HCT116 (cell line): ENCODE data around the gene ABCA6. TPM values are rescaled to one million over a fixed set of nuclear protein-coding genes. Genes with fewer than 3 reads are reported as not detected.

Source experiments
- ATAC-seq: fragments of 200-7000 bp; cut with Tn5 transposase; 2 replicates; pipeline ENCODE4 v1.9.1; 2020; ENCODE audit warnings: mild to moderate bottlenecking, moderate library complexity
- BruUV-seq: library from RNA; stranded (reverse); fragments of 400-500 nt; replicated peaks from 2 replicates; lab custom pipeline; 2021; lab: Mats Ljungman, UMichigan
- CTCF ChIA-PET: fragments of 300-600 bp; sonication (Branson Sonifier 250); formaldehyde crosslinking; loops from one replicate; lab custom pipeline; 2021; ENCODE audit warnings: antibody characterized with exemption; lab: Charles Lee
- POLR2A ChIA-PET: fragments of 300-600, 350-600 bp; sonication (Branson Sonifier 250); formaldehyde crosslinking; loops from one replicate; lab custom pipeline; 2021; ENCODE audit warnings: antibody characterized with exemption; lab: Charles Lee
- RAD21 ChIA-PET, 2 experiments: fragments of 300-600 bp; sonication (Branson Sonifier 250); formaldehyde crosslinking; loops; one replicate each; lab custom pipeline; 2023; ENCODE audit warnings: low total read pairs in 2 of 2; ENCODE audit not compliant: uncharacterized antibody in 2 of 2, unreplicated experiment in 2 of 2, low non-redundant PET in 1 of 2; lab: Charles Lee
- DNase-seq: peaks from one replicate; pipeline ENCODE4 v3.0.0-alpha.2; 2010; ENCODE audit warnings: low read depth, low spot score
- H2AFZ ChIP-seq: fragments of 200-600 bp; shearing (Covaris generic), sonication (generic); 2 replicates; pipeline ENCODE4 v1.6.1; 2017; ENCODE audit warnings: low read depth, mixed run types, mixed read lengths, antibody characterized with exemption, low read length; ENCODE audit not compliant: poor library complexity, severe bottlenecking
- H3K27ac ChIP-seq: 2 replicates; pipeline ENCODE4 v1.5.1; 2012; ENCODE audit warnings: low read depth, low read length
- H3K27me3 ChIP-seq: fragments of 200-600 bp; sonication (generic); 2 replicates; pipeline ENCODE4 v1.6.1; 2016; ENCODE audit warnings: mixed run types, low read length, mixed read lengths; ENCODE audit not compliant: insufficient read depth
- H3K36me3 ChIP-seq, 2 experiments: fragments of 200-500 bp in 1 of 2; fragments of 200-600 bp in 1 of 2; sonication (Bioruptor generic) in 1 of 2; sonication (generic) in 1 of 2; 2 replicates each; pipeline versions ENCODE4 v1.5.1 to v1.6.1; 2014 to 2016; ENCODE audit warnings: low read length in 2 of 2, inconsistent platforms in 1 of 2, mixed read lengths in 1 of 2, mixed run types in 1 of 2; ENCODE audit not compliant: insufficient read depth in 2 of 2, control insufficient read depth in 1 of 2
- H3K4me1 ChIP-seq, 2 experiments: fragments of 200-600 bp in 1 of 2; sonication (generic) in 1 of 2; 2 replicates each; pipeline versions ENCODE4 v1.5.1 to v1.6.1; 2012 to 2017; ENCODE audit warnings: low read length in 2 of 2, inconsistent platforms in 1 of 2, mild to moderate bottlenecking in 1 of 2, mixed read lengths in 1 of 2, mixed run types in 1 of 2, moderate library complexity in 1 of 2; ENCODE audit not compliant: insufficient read depth in 2 of 2, control insufficient read depth in 1 of 2
- H3K4me2 ChIP-seq: fragments of 200-600 bp; sonication (generic); 2 replicates; pipeline ENCODE4 v1.6.1; 2017; ENCODE audit warnings: mixed run types, low read length, mixed read lengths
- H3K4me3 ChIP-seq, 2 experiments: fragments of 200-600 bp in 1 of 2; sonication (generic) in 1 of 2; replicated peaks in 1 of 2; 2 replicates each; pipeline ENCODE4 v1.5.1; 2011 to 2016; ENCODE audit warnings: low read length in 2 of 2, control low read depth in 1 of 2, low read depth in 1 of 2, mild to moderate bottlenecking in 1 of 2, mixed read lengths in 1 of 2, mixed run types in 1 of 2
- H3K79me2 ChIP-seq: fragments of 200-600 bp; sonication (generic); 2 replicates; pipeline ENCODE4 v1.6.1; 2017; ENCODE audit warnings: mild to moderate bottlenecking, mixed run types, low read length, moderate library complexity, mixed read lengths; ENCODE audit not compliant: insufficient read depth
- H3K9ac ChIP-seq: fragments of 200-600 bp; sonication (generic); 2 replicates; pipeline ENCODE4 v1.6.1; 2016; ENCODE audit warnings: low read length, mixed read lengths
- H3K9me2 ChIP-seq: fragments of 200-600 bp; sonication (generic), shearing (Covaris generic); 2 replicates; pipeline ENCODE4 v1.6.1; 2017; ENCODE audit warnings: mixed run types, mild to moderate bottlenecking, moderate library complexity; ENCODE audit not compliant: insufficient read depth
- H3K9me3 ChIP-seq, 2 experiments: fragments of 200-500 bp in 1 of 2; fragments of 200-600 bp in 1 of 2; sonication (Bioruptor generic) in 1 of 2; sonication (generic) in 1 of 2; 2 replicates each; pipeline ENCODE4 v1.6.1; 2014 to 2017; ENCODE audit warnings: low read length in 2 of 2, mixed read lengths in 2 of 2, inconsistent platforms in 1 of 2, low read depth in 1 of 2, mild to moderate bottlenecking in 1 of 2, mixed run types in 1 of 2, moderate library complexity in 1 of 2; ENCODE audit not compliant: control insufficient read depth in 1 of 2, insufficient read depth in 1 of 2
- H4K20me1 ChIP-seq: fragments of 200-600 bp; sonication (generic), shearing (Covaris generic); 2 replicates; pipeline ENCODE4 v1.6.1; 2017; ENCODE audit warnings: mixed run types, mild to moderate bottlenecking, moderate library complexity; ENCODE audit not compliant: insufficient read depth
- CEBPB ChIP-seq: IDR thresholded peaks from 2 replicates; pipeline ENCODE4 v1.6.1; 2012; ENCODE audit warnings: low read depth
- EGR1 ChIP-seq: IDR thresholded peaks from 2 replicates; pipeline ENCODE4 v1.6.1; 2012; ENCODE audit warnings: low read depth
- EZH2 ChIP-seq: fragments of 200-600 bp; sonication (generic); IDR thresholded peaks from 2 replicates; pipeline ENCODE4 v1.6.1; 2017; ENCODE audit warnings: antibody characterized with exemption, mixed run types
- EZH2phosphoT487 ChIP-seq: fragments of 200-600 bp; IDR thresholded peaks from 2 replicates; pipeline ENCODE4 v1.6.1; 2018; ENCODE audit warnings: antibody characterized with exemption, borderline replicate concordance
- FOSL1 ChIP-seq: IDR thresholded peaks from 2 replicates; pipeline ENCODE4 v1.6.1; 2012; ENCODE audit warnings: low read depth
- JUND ChIP-seq: IDR thresholded peaks from 2 replicates; pipeline ENCODE4 v1.6.1; 2012
- POLR2A ChIP-seq: IDR thresholded peaks from 2 replicates; pipeline ENCODE4 v1.7.0; 2011; ENCODE audit warnings: borderline replicate concordance; ENCODE audit not compliant: insufficient read depth, insufficient read length; ENCODE audit errors: extremely low read depth
- POLR2AphosphoS5 ChIP-seq: IDR thresholded peaks from 2 replicates; pipeline ENCODE4 v1.6.1; 2011; ENCODE audit warnings: mild to moderate bottlenecking, low read depth, low read length, moderate library complexity
- SP1 ChIP-seq: IDR thresholded peaks from 2 replicates; pipeline ENCODE4 v1.6.1; 2012; ENCODE audit warnings: low read depth
- YY1 ChIP-seq: IDR thresholded peaks from 2 replicates; pipeline ENCODE4 v1.6.1; 2011; ENCODE audit warnings: low read length, low read depth, moderate library complexity, mild to moderate bottlenecking; ENCODE audit not compliant: insufficient replicate concordance; ENCODE audit errors: extremely low read depth
- intact Hi-C: fragments of 100-400 bp; cut with micrococcal nuclease; formaldehyde crosslinking; loops from 2 replicates; pipeline ENCODE4 v1.10.0; 2022
- total RNA-seq: library from RNA; stranded (reverse); gene quantifications from one replicate; pipeline ENCODE4 v1.2.1, GENCODE V29; 2021; ENCODE audit not compliant: unreplicated experiment
- TF ChIP-seq, protein P1 (sequence below): IDR thresholded peaks from 2 replicates; pipeline ENCODE4 v1.6.1; 2012
- TF ChIP-seq, protein P2 (sequence below), 3 experiments: fragments of 200-600 bp in 1 of 3; sonication (generic) in 1 of 3; IDR thresholded peaks in 2 of 3; conservative IDR thresholded peaks in 1 of 3; 2 replicates each; pipeline ENCODE4 v1.5.1; 2012 to 2017; ENCODE audit warnings: low read depth in 2 of 3, low read length in 2 of 3, antibody characterized with exemption in 1 of 3, borderline replicate concordance in 1 of 3, control low read depth in 1 of 3, mild to moderate bottlenecking in 1 of 3, mixed read lengths in 1 of 3, mixed run types in 1 of 3, moderate library complexity in 1 of 3; ENCODE audit not compliant: insufficient read depth in 1 of 3
- TF ChIP-seq, protein P3 (sequence below): IDR thresholded peaks from 2 replicates; pipeline ENCODE4 v1.6.1; 2012
- TF ChIP-seq, protein P4 (sequence below): IDR thresholded peaks from 2 replicates; pipeline ENCODE4 v1.6.1; 2012; ENCODE audit warnings: low read depth

ABCA6 gene
- total RNA-seq, 1 experiment from 2014 or later, result 0.44 TPM

DNA sequence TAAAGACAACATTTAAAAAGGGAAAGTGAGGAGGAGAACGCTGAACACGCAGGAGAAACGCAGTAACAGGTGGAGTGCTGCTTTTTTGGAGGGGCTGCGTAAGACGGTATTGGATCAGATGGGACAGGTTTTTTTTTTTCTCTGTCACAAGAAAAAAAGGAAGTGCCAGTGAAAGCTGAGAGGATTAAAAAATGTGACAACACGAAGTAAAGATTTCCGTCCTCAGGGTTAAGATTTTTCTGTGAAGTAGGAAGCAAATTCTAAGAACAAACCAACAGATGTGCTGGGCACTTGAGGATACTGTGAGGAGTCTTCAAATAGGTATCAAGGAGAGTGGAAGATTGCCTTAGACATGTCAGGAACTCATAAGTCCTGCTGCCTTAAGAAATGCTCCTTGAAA is 75.2 kb downstream of the ABCA6 start:
- Histone ChIP-seq H3K9me2 (no peaks in the 10 kb centered on the region), H3K27me3 (no peaks in the 10 kb centered on the region), H3K79me2 (no peaks in the 10 kb centered on the region), H3K4me1 (no peaks in the 10 kb centered on the region), H4K20me1 (no peaks in the 10 kb centered on the region), H2AFZ (no peak overlapping the region), H3K36me3 (no peaks in the 10 kb centered on the region), H3K9ac (no peak overlapping the region), H3K27ac (no peak overlapping the region), H3K4me3 (no peak overlapping the region), H3K4me2 (no peak overlapping the region), H3K9me3 (no peaks in the 10 kb centered on the region)
- intact Hi-C loops, result no loop called here
- DNase-seq (no peak), ATAC-seq (no peak)
- POLR2A ChIA-PET, result no interaction called here
- TF ChIP-seq POLR2AphosphoS5 (no peak), EZH2phosphoT487 (no peak), YY1 (no peak), FOSL1 (no peak)
- TF ChIP-seq, protein P1, sequence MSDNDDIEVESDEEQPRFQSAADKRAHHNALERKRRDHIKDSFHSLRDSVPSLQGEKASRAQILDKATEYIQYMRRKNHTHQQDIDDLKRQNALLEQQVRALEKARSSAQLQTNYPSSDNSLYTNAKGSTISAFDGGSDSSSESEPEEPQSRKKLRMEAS, result no peak
- BruUV-seq, result no TSS peak
- CTCF ChIA-PET, result no interaction called here
- RAD21 ChIA-PET, result no interaction called here

DNA sequence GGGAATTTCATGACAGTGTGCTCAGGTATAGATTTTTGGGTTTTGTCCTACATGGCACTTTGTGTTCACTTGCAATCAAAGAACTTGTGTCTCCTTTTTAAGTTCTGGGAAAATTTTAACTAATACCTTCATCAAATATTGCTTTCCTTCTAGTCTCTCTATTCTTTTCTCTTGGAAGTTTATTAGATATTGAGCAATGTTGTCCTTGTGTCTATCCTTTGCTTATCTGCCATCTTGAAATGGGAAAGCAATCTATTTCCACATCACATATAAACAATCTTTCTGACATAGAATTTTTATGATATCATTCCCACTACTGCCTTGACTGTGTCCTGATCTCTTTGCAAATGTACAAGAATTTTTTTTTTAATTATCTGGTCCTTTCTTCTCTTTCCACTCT is 76.6 kb downstream of the ABCA6 start:
- CTCF ChIA-PET, result no interaction called here
- RAD21 ChIA-PET, result no interaction called here
- intact Hi-C loops, result no loop called here
- TF ChIP-seq, protein P2, sequence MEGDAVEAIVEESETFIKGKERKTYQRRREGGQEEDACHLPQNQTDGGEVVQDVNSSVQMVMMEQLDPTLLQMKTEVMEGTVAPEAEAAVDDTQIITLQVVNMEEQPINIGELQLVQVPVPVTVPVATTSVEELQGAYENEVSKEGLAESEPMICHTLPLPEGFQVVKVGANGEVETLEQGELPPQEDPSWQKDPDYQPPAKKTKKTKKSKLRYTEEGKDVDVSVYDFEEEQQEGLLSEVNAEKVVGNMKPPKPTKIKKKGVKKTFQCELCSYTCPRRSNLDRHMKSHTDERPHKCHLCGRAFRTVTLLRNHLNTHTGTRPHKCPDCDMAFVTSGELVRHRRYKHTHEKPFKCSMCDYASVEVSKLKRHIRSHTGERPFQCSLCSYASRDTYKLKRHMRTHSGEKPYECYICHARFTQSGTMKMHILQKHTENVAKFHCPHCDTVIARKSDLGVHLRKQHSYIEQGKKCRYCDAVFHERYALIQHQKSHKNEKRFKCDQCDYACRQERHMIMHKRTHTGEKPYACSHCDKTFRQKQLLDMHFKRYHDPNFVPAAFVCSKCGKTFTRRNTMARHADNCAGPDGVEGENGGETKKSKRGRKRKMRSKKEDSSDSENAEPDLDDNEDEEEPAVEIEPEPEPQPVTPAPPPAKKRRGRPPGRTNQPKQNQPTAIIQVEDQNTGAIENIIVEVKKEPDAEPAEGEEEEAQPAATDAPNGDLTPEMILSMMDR (IDR thresholded peaks at IDR 0.05 in 2 of 3, conservative IDR thresholded peaks at IDR 0.05 in 1 of 3; ENCODE audit: borderline replicate concordance in 1 of 3, insufficient read depth in 1 of 3, low read depth in 2 of 3, low read length in 2 of 3), result no peak
- no peak for TF ChIP-seq YY1
- no peak for TF ChIP-seq FOSL1
- TF ChIP-seq JUND, result no peak
- TF ChIP-seq, protein P3, sequence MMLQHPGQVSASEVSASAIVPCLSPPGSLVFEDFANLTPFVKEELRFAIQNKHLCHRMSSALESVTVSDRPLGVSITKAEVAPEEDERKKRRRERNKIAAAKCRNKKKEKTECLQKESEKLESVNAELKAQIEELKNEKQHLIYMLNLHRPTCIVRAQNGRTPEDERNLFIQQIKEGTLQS, result no peak
- no peak for TF ChIP-seq CEBPB
- TF ChIP-seq POLR2AphosphoS5, result no peak
- TF ChIP-seq, protein P4, sequence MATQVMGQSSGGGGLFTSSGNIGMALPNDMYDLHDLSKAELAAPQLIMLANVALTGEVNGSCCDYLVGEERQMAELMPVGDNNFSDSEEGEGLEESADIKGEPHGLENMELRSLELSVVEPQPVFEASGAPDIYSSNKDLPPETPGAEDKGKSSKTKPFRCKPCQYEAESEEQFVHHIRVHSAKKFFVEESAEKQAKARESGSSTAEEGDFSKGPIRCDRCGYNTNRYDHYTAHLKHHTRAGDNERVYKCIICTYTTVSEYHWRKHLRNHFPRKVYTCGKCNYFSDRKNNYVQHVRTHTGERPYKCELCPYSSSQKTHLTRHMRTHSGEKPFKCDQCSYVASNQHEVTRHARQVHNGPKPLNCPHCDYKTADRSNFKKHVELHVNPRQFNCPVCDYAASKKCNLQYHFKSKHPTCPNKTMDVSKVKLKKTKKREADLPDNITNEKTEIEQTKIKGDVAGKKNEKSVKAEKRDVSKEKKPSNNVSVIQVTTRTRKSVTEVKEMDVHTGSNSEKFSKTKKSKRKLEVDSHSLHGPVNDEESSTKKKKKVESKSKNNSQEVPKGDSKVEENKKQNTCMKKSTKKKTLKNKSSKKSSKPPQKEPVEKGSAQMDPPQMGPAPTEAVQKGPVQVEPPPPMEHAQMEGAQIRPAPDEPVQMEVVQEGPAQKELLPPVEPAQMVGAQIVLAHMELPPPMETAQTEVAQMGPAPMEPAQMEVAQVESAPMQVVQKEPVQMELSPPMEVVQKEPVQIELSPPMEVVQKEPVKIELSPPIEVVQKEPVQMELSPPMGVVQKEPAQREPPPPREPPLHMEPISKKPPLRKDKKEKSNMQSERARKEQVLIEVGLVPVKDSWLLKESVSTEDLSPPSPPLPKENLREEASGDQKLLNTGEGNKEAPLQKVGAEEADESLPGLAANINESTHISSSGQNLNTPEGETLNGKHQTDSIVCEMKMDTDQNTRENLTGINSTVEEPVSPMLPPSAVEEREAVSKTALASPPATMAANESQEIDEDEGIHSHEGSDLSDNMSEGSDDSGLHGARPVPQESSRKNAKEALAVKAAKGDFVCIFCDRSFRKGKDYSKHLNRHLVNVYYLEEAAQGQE, result no peak
- no peak for TF ChIP-seq SP1
- no peak for TF ChIP-seq EZH2
- TF ChIP-seq POLR2A, result no peak
- no peak for TF ChIP-seq EZH2phosphoT487
- TF ChIP-seq EGR1, result no peak
- TF ChIP-seq, protein P1, result no peak

More for the DNA sequence above, 76.6 kb downstream of the ABCA6 start:
- Histone ChIP-seq H4K20me1 (no peaks in the 10 kb centered on the region), H3K9me3 (no peaks in the 10 kb centered on the region), H2AFZ (no peak overlapping the region), H3K4me2 (no peak overlapping the region), H3K27ac (no peak overlapping the region), H3K27me3 (no peaks in the 10 kb centered on the region), H3K79me2 (no peaks in the 10 kb centered on the region), H3K9me2 (no peaks in the 10 kb centered on the region), H3K9ac (no peak overlapping the region), H3K4me1 (no peaks in the 10 kb centered on the region), H3K36me3 (no peaks in the 10 kb centered on the region), H3K4me3 (no peak overlapping the region)
- DNase-seq (no peak), ATAC-seq (no peak)
- POLR2A ChIA-PET, result no interaction called here
- no TSS peak for BruUV-seq
